Measurements from ENCODE around the gene CKAP5. TPM values are rescaled to one million over a fixed set of nuclear protein-coding genes. Genes with fewer than 3 reads are reported as not detected.
A peak's percentile ranks its signal among the peaks of the same experiment; 100 is the strongest.

The CKAP5 gene
- total RNA-seq, 2 donors from 2014 or later = 34.7 to 37.1 TPM

GRCh38 chr11:46892109-46892508 is 46.0 kb upstream of the CKAP5 start:
- Histone ChIP-seq H3K4me1 (ENCODE audit: control insufficient read depth in 1 of 2, low read depth in 2 of 2) (peaks cover 0 to 7% of the 10 kb centered on the region in 2 donors), H3K4me3 (no peak overlapping the region), H3K9me3 (no peaks in the 10 kb centered on the region), H3K27ac (no peak overlapping the region), H3K27me3 (replicated peaks; ENCODE audit: insufficient read depth) (no peaks in the 10 kb centered on the region), H3K36me3 (no peaks in the 10 kb centered on the region)
- DNase-seq (ENCODE audit: low spot score) (no peak), ATAC-seq (ENCODE audit: insufficient number of reproducible peaks, low FRiP score, low read depth) (no peak)
- TF ChIP-seq CTCF (IDR thresholded peaks at IDR 0.05) = no peak

- Histone ChIP-seq H3K27me3 (replicated peaks; ENCODE audit: insufficient read depth) (no peaks in the 10 kb centered on the region), H3K36me3 (no peaks in the 10 kb centered on the region), H3K9me3 (no peaks in the 10 kb centered on the region), H3K4me1 (ENCODE audit: control insufficient read depth in 1 of 2, low read depth in 2 of 2) (peaks cover 0 to 2% of the 10 kb centered on the region in 2 donors), H3K4me3 (no peak overlapping the region), H3K27ac (no peak overlapping the region)
- DNase-seq (ENCODE audit: low spot score) (no peak), ATAC-seq (ENCODE audit: insufficient number of reproducible peaks, low FRiP score, low read depth) (no peak)
- no peak for TF ChIP-seq CTCF (IDR thresholded peaks at IDR 0.05)
These were observed 44.6 kb upstream of the CKAP5 start for GRCh38 chr11:46890665-46891064.

DNA sequence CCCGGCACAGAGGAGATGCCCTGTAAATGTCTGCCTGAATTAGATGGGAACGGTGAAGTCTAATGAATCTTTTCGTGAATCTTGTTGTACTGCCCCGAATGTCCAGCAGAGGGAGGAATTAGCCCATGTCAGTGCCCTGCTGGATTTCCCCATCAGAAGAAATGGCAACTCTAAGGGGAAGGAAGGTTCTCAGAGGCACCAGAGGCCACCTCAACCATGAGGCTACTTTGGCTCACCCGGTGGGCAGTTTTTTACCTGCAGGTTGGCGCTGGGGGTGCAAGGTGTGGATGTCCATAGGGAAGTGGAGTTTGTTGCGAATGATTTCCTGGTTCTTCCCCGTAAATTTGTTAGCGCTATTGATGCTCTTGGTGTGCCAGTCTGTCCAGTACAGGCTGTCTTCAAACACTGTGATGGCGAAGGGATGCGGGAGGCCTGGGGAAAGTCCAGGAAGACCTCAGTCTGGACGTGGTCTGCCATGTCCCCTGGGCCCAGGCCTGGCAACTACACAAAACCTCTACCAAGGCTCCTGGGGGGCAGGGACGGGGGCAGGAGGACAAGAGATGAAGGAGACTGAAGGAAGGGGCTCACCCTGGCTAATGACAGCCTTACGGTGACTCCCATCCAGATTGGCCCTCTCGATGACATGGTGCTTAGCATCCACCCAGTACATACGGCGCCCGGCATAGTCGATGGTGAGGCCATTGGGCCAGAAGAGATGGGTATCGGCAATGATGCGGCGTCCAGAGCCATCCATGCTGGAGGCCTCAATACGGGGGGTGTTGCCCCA is 43.8 kb upstream of the CKAP5 start:
- H3K27ac ChIP-seq = no peak overlapping the region
- TF ChIP-seq CTCF (IDR thresholded peaks at IDR 0.05) = peak; percentile 90
- no peaks in the 10 kb centered on the region for H3K36me3 ChIP-seq
- H3K4me3 ChIP-seq = no peak overlapping the region
- DNase-seq (ENCODE audit: low spot score) = peak; percentile 45
- H3K4me1 ChIP-seq (ENCODE audit: control insufficient read depth in 1 of 2, low read depth in 2 of 2) = no peaks in the 10 kb centered on the region
- peak; percentile 54 for ATAC-seq (ENCODE audit: insufficient number of reproducible peaks, low FRiP score, low read depth)
- H3K9me3 ChIP-seq = no peaks in the 10 kb centered on the region
- no peaks in the 10 kb centered on the region for H3K27me3 ChIP-seq (replicated peaks; ENCODE audit: insufficient read depth)

DNA sequence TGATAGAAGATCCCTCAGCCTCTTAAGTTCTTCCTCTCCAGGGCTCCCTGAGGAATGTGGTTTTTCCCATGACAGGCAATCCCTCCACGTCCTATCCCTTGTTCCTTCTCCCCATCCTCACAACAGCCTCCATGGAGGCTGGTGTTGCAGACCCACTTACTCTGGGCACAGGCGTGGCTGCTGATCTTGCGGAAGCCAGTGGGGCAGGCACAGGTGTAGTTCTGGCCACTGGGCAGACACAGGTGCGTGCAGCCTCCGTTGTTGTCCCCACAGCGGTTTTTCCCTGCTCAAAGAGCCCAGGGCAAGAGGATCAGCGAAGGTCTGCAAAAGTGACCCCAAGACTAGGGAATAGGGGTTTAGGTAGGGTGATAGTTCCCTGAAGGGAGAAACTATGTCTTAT is 43.2 kb upstream of the CKAP5 start:
- no peak for DNase-seq (ENCODE audit: low spot score)
- no peaks in the 10 kb centered on the region for H3K36me3 ChIP-seq
- no peaks in the 10 kb centered on the region for H3K9me3 ChIP-seq
- H3K27me3 ChIP-seq (replicated peaks; ENCODE audit: insufficient read depth) = no peaks in the 10 kb centered on the region
- no peak overlapping the region for H3K27ac ChIP-seq
- TF ChIP-seq CTCF (IDR thresholded peaks at IDR 0.05) = no peak
- H3K4me1 ChIP-seq (ENCODE audit: control insufficient read depth in 1 of 2, low read depth in 2 of 2) = no peaks in the 10 kb centered on the region
- ATAC-seq (ENCODE audit: insufficient number of reproducible peaks, low FRiP score, low read depth) = no peak
- no peak overlapping the region for H3K4me3 ChIP-seq

DNA sequence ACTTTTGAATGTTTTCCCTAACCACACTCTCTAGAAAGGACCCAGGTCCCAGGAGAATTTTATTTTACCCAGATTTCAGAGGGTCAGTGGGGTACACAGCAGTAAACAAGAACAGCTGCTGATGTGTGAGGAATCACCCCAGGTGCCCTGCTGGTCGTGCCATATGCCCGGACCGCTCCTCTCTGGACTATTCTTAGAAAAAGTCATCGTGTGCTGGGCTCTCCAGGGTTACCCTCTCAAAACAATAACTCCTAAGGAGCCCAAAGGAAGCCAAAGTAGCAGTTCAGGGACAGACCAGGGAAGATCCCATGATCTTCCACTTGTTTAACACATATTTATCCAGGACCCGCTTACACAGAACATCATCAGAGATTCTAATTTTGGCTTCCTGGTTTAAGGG is 42.6 kb upstream of the CKAP5 start:
- no peaks in the 10 kb centered on the region for H3K9me3 ChIP-seq
- H3K4me3 ChIP-seq = no peak overlapping the region
- H3K36me3 ChIP-seq = no peaks in the 10 kb centered on the region
- no peak for TF ChIP-seq CTCF (IDR thresholded peaks at IDR 0.05)
- no peak overlapping the region for H3K27ac ChIP-seq
- DNase-seq (ENCODE audit: low spot score) (no peak), ATAC-seq (ENCODE audit: insufficient number of reproducible peaks, low FRiP score, low read depth) (no peak)
- no peaks in the 10 kb centered on the region for H3K27me3 ChIP-seq (replicated peaks; ENCODE audit: insufficient read depth)
- H3K4me1 ChIP-seq (ENCODE audit: control insufficient read depth in 1 of 2, low read depth in 2 of 2) = no peaks in the 10 kb centered on the region
